Measurements from ENCODE around the gene TEAD3. TPM values are rescaled to one million over a fixed set of nuclear protein-coding genes. Genes with fewer than 3 reads are reported as not detected.

The TEAD3 gene
- total RNA-seq, 2 donors from 2014 or later = 1.7 to 1.9 TPM

GRCh38 chr6:35474131-35474941 lies 22.5 kb downstream of the TEAD3 start:
- no peaks in the 10 kb centered on the region for H3K9me3 Mint-ChIP-seq
- H3K4me1 Mint-ChIP-seq (ENCODE audit: low read depth) = peaks cover 48% of the 10 kb centered on the region
- ATAC-seq (replicated peaks in 1 of 2) = peak; percentile 6 to 22
- peaks cover 12 to 26% of the 10 kb centered on the region in 2 donors for H3K36me3 Mint-ChIP-seq (ENCODE audit: insufficient read depth in 2 of 2)
- no peaks in the 10 kb centered on the region for H3K27me3 Mint-ChIP-seq (ENCODE audit: low read depth)
- no peak for DNase-seq
- no peak overlapping the region for H3K27ac Mint-ChIP-seq
- H3K4me3 Mint-ChIP-seq = no peak overlapping the region

- no peak for ATAC-seq (replicated peaks in 1 of 2)
- Mint-ChIP-seq H3K36me3 (ENCODE audit: insufficient read depth in 2 of 2) (peaks cover 13 to 30% of the 10 kb centered on the region in 2 donors), H3K27me3 (ENCODE audit: low read depth) (no peaks in the 10 kb centered on the region), H3K4me1 (ENCODE audit: low read depth) (peaks cover 51% of the 10 kb centered on the region), H3K27ac (no peak overlapping the region), H3K4me3 (no peak overlapping the region), H3K9me3 (no peaks in the 10 kb centered on the region)
- no peak for DNase-seq
Observed at GRCh38 chr6:35473850-35474130, 23.1 kb downstream of the TEAD3 start.

GRCh38 chr6:35473075-35473849 lies 23.6 kb downstream of the TEAD3 start:
- ATAC-seq (replicated peaks in 1 of 2) = peak in 1 of 2 donors; percentile 14
- DNase-seq = peak in 1 of 2 donors; percentile 38
- peaks cover 13 to 30% of the 10 kb centered on the region in 2 donors for H3K36me3 Mint-ChIP-seq (ENCODE audit: insufficient read depth in 2 of 2)
- no peaks in the 10 kb centered on the region for H3K9me3 Mint-ChIP-seq
- H3K4me1 Mint-ChIP-seq (ENCODE audit: low read depth) = peaks cover 51% of the 10 kb centered on the region
- H3K27me3 Mint-ChIP-seq (ENCODE audit: low read depth) = no peaks in the 10 kb centered on the region
- peak overlapping the region; percentile 17 for H3K27ac Mint-ChIP-seq
- H3K4me3 Mint-ChIP-seq = no peak overlapping the region

GRCh38 chr6:35471836-35472345 lies 25.0 kb downstream of the TEAD3 start:
- no peak for ATAC-seq (replicated peaks in 1 of 2)
- no peaks in the 10 kb centered on the region for H3K9me3 Mint-ChIP-seq
- peak overlapping the region; percentile 66 to 92 for H3K4me3 Mint-ChIP-seq
- peak overlapping the region; percentile 64 for H3K27ac Mint-ChIP-seq
- H3K4me1 Mint-ChIP-seq (ENCODE audit: low read depth) = peaks cover 63% of the 10 kb centered on the region
- peaks cover 13 to 34% of the 10 kb centered on the region in 2 donors for H3K36me3 Mint-ChIP-seq (ENCODE audit: insufficient read depth in 2 of 2)
- H3K27me3 Mint-ChIP-seq (ENCODE audit: low read depth) = no peaks in the 10 kb centered on the region
- DNase-seq = no peak

GRCh38 chr6:35470663-35471120 lies 26.2 kb downstream of the TEAD3 start:
- Mint-ChIP-seq H3K27ac (peak overlapping the region; percentile 97), H3K4me3 (peak overlapping the region; percentile 90 to 92), H3K36me3 (ENCODE audit: insufficient read depth in 2 of 2) (peaks cover 13 to 39% of the 10 kb centered on the region in 2 donors), H3K9me3 (no peaks in the 10 kb centered on the region), H3K4me1 (ENCODE audit: low read depth) (peaks cover 60% of the 10 kb centered on the region), H3K27me3 (ENCODE audit: low read depth) (no peaks in the 10 kb centered on the region)
- no peak for ATAC-seq (replicated peaks in 1 of 2)
- DNase-seq = no peak

- Mint-ChIP-seq H3K9me3 (no peaks in the 10 kb centered on the region), H3K27me3 (ENCODE audit: low read depth) (no peaks in the 10 kb centered on the region), H3K4me3 (peak overlapping the region; percentile 90 to 92), H3K4me1 (ENCODE audit: low read depth) (peaks cover 56% of the 10 kb centered on the region), H3K36me3 (ENCODE audit: insufficient read depth in 2 of 2) (peaks cover 13 to 39% of the 10 kb centered on the region in 2 donors), H3K27ac (peak overlapping the region; percentile 97)
- ATAC-seq (replicated peaks in 1 of 2) (no peak), DNase-seq (no peak)
Observed at GRCh38 chr6:35469751-35470662, 26.9 kb downstream of the TEAD3 start.

GRCh38 chr6:35468980-35469750 lies 27.7 kb downstream of the TEAD3 start:
- H3K27me3 Mint-ChIP-seq (ENCODE audit: low read depth) = no peaks in the 10 kb centered on the region
- H3K9me3 Mint-ChIP-seq = no peaks in the 10 kb centered on the region
- DNase-seq (no peak), ATAC-seq (replicated peaks in 1 of 2) (peak in 1 of 2 donors; percentile 7)
- H3K4me3 Mint-ChIP-seq = peak overlapping the region; percentile 90 to 92
- H3K27ac Mint-ChIP-seq = peak overlapping the region; percentile 97
- H3K36me3 Mint-ChIP-seq (ENCODE audit: insufficient read depth in 2 of 2) = peaks cover 13 to 39% of the 10 kb centered on the region in 2 donors
- peaks cover 56% of the 10 kb centered on the region for H3K4me1 Mint-ChIP-seq (ENCODE audit: low read depth)

GRCh38 chr6:35468181-35468979 lies 28.5 kb downstream of the TEAD3 start, which contains the start of gene RPL10A:
Gene RPL10A (plus strand): TSS chr6:35468401. CDS start chr6:35468435, 34 bp downstream.
- no peaks in the 10 kb centered on the region for H3K9me3 Mint-ChIP-seq
- peak within 1 kb of the TSS; percentile 90 to 92 for H3K4me3 Mint-ChIP-seq
- ATAC-seq (replicated peaks in 1 of 2) (peak; percentile 85 to 88), DNase-seq (peak; percentile 95)
- peak within 1 kb of the TSS; percentile 97 for H3K27ac Mint-ChIP-seq
- H3K27me3 Mint-ChIP-seq (ENCODE audit: low read depth) = no peaks in the 10 kb centered on the region
- peaks cover 15 to 43% of the 10 kb centered on the region in 2 donors for H3K36me3 Mint-ChIP-seq (ENCODE audit: insufficient read depth in 2 of 2)
- H3K4me1 Mint-ChIP-seq (ENCODE audit: low read depth) = peaks cover 56% of the 10 kb centered on the region

- Mint-ChIP-seq H3K4me1 (ENCODE audit: low read depth) (peaks cover 29% of the 10 kb centered on the region), H3K36me3 (ENCODE audit: insufficient read depth in 2 of 2) (peaks cover 17 to 33% of the 10 kb centered on the region in 2 donors), H3K9me3 (no peaks in the 10 kb centered on the region), H3K4me3 (no peak overlapping the region), H3K27me3 (ENCODE audit: low read depth) (no peaks in the 10 kb centered on the region), H3K27ac (no peak overlapping the region)
- ATAC-seq (replicated peaks in 1 of 2) = no peak
- no peak for DNase-seq
Observed at GRCh38 chr6:35465646-35466045, 31.2 kb downstream of the TEAD3 start.

GRCh38 chr6:35463292-35463691 lies 33.6 kb downstream of the TEAD3 start:
- DNase-seq = no peak
- Mint-ChIP-seq H3K9me3 (no peaks in the 10 kb centered on the region), H3K36me3 (ENCODE audit: insufficient read depth in 2 of 2) (peaks cover 8 to 27% of the 10 kb centered on the region in 2 donors), H3K27me3 (ENCODE audit: low read depth) (no peaks in the 10 kb centered on the region), H3K4me1 (ENCODE audit: low read depth) (peaks cover 13% of the 10 kb centered on the region), H3K27ac (no peak overlapping the region), H3K4me3 (no peak overlapping the region)
- no peak for ATAC-seq (replicated peaks in 1 of 2)

GRCh38 chr6:35461270-35461669 lies 35.6 kb downstream of the TEAD3 start:
- Mint-ChIP-seq H3K4me1 (ENCODE audit: low read depth) (peaks cover under 1% of the 10 kb centered on the region), H3K27ac (no peak overlapping the region), H3K9me3 (no peaks in the 10 kb centered on the region), H3K27me3 (ENCODE audit: low read depth) (no peaks in the 10 kb centered on the region), H3K4me3 (no peak overlapping the region), H3K36me3 (ENCODE audit: insufficient read depth in 2 of 2) (peaks cover 11 to 18% of the 10 kb centered on the region in 2 donors)
- no peak for ATAC-seq (replicated peaks in 1 of 2)
- no peak for DNase-seq
